GM21447 (cell line): ENCODE data around the gene SERPINB2.
A peak's percentile ranks its signal among the peaks of the same experiment; 100 is the strongest.
"Not testable (repeated sequence)": the region's sequence is repeated elsewhere in the genome, so short reads cannot be mapped to it uniquely, and the experiment has no call there.

Source experiments
- ATAC-seq: cut with Tn5 transposase; IDR thresholded peaks from one replicate; pipeline ENCODE4 v1.9.1; 2021; ENCODE audit not compliant: unreplicated experiment

Gene SERPINB2

GRCh38 chr18:63888470-63889190, 1.1 kb downstream of the SERPINB2 start:
- ATAC-seq = no peak

- ATAC-seq = no peak
These were observed 2.1 kb downstream of the SERPINB2 start for GRCh38 chr18:63889626-63890025.

GRCh38 chr18:63890237-63890949, 2.9 kb downstream of the SERPINB2 start:
- ATAC-seq = no peak

GRCh38 chr18:63890950-63891304, 3.4 kb downstream of the SERPINB2 start:
- no peak for ATAC-seq

- no peak for ATAC-seq
These were observed 5.1 kb downstream of the SERPINB2 start for GRCh38 chr18:63892566-63892965.

- no peak for ATAC-seq
These were observed 6.7 kb downstream of the SERPINB2 start for GRCh38 chr18:63894106-63894772.

- no peak for ATAC-seq
These were observed 7.7 kb downstream of the SERPINB2 start for GRCh38 chr18:63895190-63895589.

GRCh38 chr18:63897072-63897471, 9.6 kb downstream of the SERPINB2 start:
- ATAC-seq = no peak

- no peak for ATAC-seq
These were observed 11.7 kb downstream of the SERPINB2 start for GRCh38 chr18:63899206-63899605.

- no peak for ATAC-seq
These were observed 16.5 kb downstream of the SERPINB2 start for GRCh38 chr18:63903851-63904570.

GRCh38 chr18:63904694-63905093, 17.2 kb downstream of the SERPINB2 start:
- no peak for ATAC-seq

GRCh38 chr18:63905361-63905760, 17.9 kb downstream of the SERPINB2 start:
- ATAC-seq = no peak

GRCh38 chr18:63906056-63906455, 18.6 kb downstream of the SERPINB2 start:
- no peak for ATAC-seq

- ATAC-seq = peak; percentile 81
These were observed 20.2 kb downstream of the SERPINB2 start, which contains the start of gene SERPINB10 for GRCh38 chr18:63907664-63908063. TSS of gene SERPINB10 (plus strand) at chr18:63907958. CDS start at chr18:63915511, 7,553 bp downstream.

- ATAC-seq = no peak
These were observed 21.4 kb downstream of the SERPINB2 start for GRCh38 chr18:63908858-63909257.

- ATAC-seq = peak; percentile 53
These were observed 22.4 kb downstream of the SERPINB2 start for GRCh38 chr18:63909870-63910269.

- no peak for ATAC-seq
These were observed 30.3 kb downstream of the SERPINB2 start for GRCh38 chr18:63917817-63918216.

GRCh38 chr18:63922049-63922448, 34.5 kb downstream of the SERPINB2 start:
- ATAC-seq = no peak

GRCh38 chr18:63924551-63924950, 37.0 kb downstream of the SERPINB2 start:
- no peak for ATAC-seq

GRCh38 chr18:63928331-63928730, 40.8 kb downstream of the SERPINB2 start:
- no peak for ATAC-seq

GRCh38 chr18:63929369-63929768, 41.9 kb downstream of the SERPINB2 start:
- not testable (repeated sequence) for ATAC-seq
